ENCODE data around the gene KCNJ15. TPM values are rescaled to one million over a fixed set of nuclear protein-coding genes. Genes with fewer than 3 reads are reported as not detected.

KCNJ15 gene
- total RNA-seq, 1 experiment from 2014 or later, result not detected

- CTCF ChIA-PET, result no interaction called here
- no peaks in the 10 kb centered on the region for H3K36me3 Mint-ChIP-seq (ENCODE audit: insufficient read depth, unreplicated experiment)
- Histone ChIP-seq H3K9me3 (no peaks in the 10 kb centered on the region), H3K4me3 (ENCODE audit: low read depth, low read length) (no peak overlapping the region), H3K4me1 (no peaks in the 10 kb centered on the region), H3K36me3 (ENCODE audit: control insufficient read depth, insufficient read depth, low read length) (no peaks in the 10 kb centered on the region), H3K27me3 (replicated peaks; ENCODE audit: control insufficient read depth, insufficient read depth, low read length) (no peaks in the 10 kb centered on the region)
- intact Hi-C loops (cut with micrococcal nuclease; ENCODE audit: unreplicated experiment), result no loop called here
- peaks cover 14% of the 10 kb centered on the region for H3K27me3 Mint-ChIP-seq (ENCODE audit: insufficient read depth, unreplicated experiment)
- POLR2A ChIA-PET, result no interaction called here
- H3K9me3 Mint-ChIP-seq (ENCODE audit: unreplicated experiment), result peaks cover 8% of the 10 kb centered on the region
- BruUV-seq (replicated peaks), result no TSS peak
- no peaks in the 10 kb centered on the region for H3K4me1 Mint-ChIP-seq (ENCODE audit: low read depth, unreplicated experiment)
- H3K27ac Mint-ChIP-seq (ENCODE audit: unreplicated experiment), result no peak overlapping the region
- no peak overlapping the region for H3K4me3 Mint-ChIP-seq (ENCODE audit: unreplicated experiment)
- DNase-seq, result no peak
- TF ChIP-seq CTCF (IDR thresholded peaks at IDR 0.05; ENCODE audit: insufficient read depth in 1 of 2, low read depth in 1 of 2, low read length in 1 of 2, severe bottlenecking in 1 of 2, unreplicated experiment in 1 of 2), result no peak
These were observed 43.4 kb downstream of the KCNJ15 start for GRCh38 chr21:38300141-38300578.

GRCh38 chr21:38301321-38302214 is 44.8 kb downstream of the KCNJ15 start:
- Histone ChIP-seq H3K4me1 (no peaks in the 10 kb centered on the region), H3K4me3 (ENCODE audit: low read depth, low read length) (no peak overlapping the region), H3K36me3 (ENCODE audit: control insufficient read depth, insufficient read depth, low read length) (no peaks in the 10 kb centered on the region), H3K9me3 (no peaks in the 10 kb centered on the region), H3K27me3 (replicated peaks; ENCODE audit: control insufficient read depth, insufficient read depth, low read length) (no peaks in the 10 kb centered on the region)
- no peaks in the 10 kb centered on the region for H3K9me3 Mint-ChIP-seq (ENCODE audit: unreplicated experiment)
- H3K27me3 Mint-ChIP-seq (ENCODE audit: insufficient read depth, unreplicated experiment), result peaks cover 12% of the 10 kb centered on the region
- ChIA-PET POLR2A (no interaction called here), CTCF (interaction anchor here (0.6 kb wide), 1 partner anchor 53 kb away, joined by 3 read pairs; no protein-coding TSS in a partner anchor)
- H3K27ac Mint-ChIP-seq (ENCODE audit: unreplicated experiment), result no peak overlapping the region
- intact Hi-C loops (cut with micrococcal nuclease; ENCODE audit: unreplicated experiment), result no loop called here
- BruUV-seq (replicated peaks), result no TSS peak
- no peak overlapping the region for H3K4me3 Mint-ChIP-seq (ENCODE audit: unreplicated experiment)
- H3K36me3 Mint-ChIP-seq (ENCODE audit: insufficient read depth, unreplicated experiment), result no peaks in the 10 kb centered on the region
- no peaks in the 10 kb centered on the region for H3K4me1 Mint-ChIP-seq (ENCODE audit: low read depth, unreplicated experiment)
- no peak for TF ChIP-seq CTCF (IDR thresholded peaks at IDR 0.05; ENCODE audit: insufficient read depth in 1 of 2, low read depth in 1 of 2, low read length in 1 of 2, severe bottlenecking in 1 of 2, unreplicated experiment in 1 of 2)
- no peak for DNase-seq

GRCh38 chr21:38303300-38303699 is 46.5 kb downstream of the KCNJ15 start:
- no TSS peak for BruUV-seq (replicated peaks)
- peaks cover 16% of the 10 kb centered on the region for H3K27me3 Mint-ChIP-seq (ENCODE audit: insufficient read depth, unreplicated experiment)
- H3K27me3 ChIP-seq (replicated peaks; ENCODE audit: control insufficient read depth, insufficient read depth, low read length), result no peaks in the 10 kb centered on the region
- no peak overlapping the region for H3K27ac Mint-ChIP-seq (ENCODE audit: unreplicated experiment)
- DNase-seq, result no peak
- no peak for TF ChIP-seq CTCF (IDR thresholded peaks at IDR 0.05; ENCODE audit: insufficient read depth in 1 of 2, low read depth in 1 of 2, low read length in 1 of 2, severe bottlenecking in 1 of 2, unreplicated experiment in 1 of 2)
- H3K4me1 Mint-ChIP-seq (ENCODE audit: low read depth, unreplicated experiment), result no peaks in the 10 kb centered on the region
- H3K4me1 ChIP-seq, result no peaks in the 10 kb centered on the region
- no peaks in the 10 kb centered on the region for H3K9me3 Mint-ChIP-seq (ENCODE audit: unreplicated experiment)
- H3K36me3 ChIP-seq (ENCODE audit: control insufficient read depth, insufficient read depth, low read length), result no peaks in the 10 kb centered on the region
- H3K4me3 ChIP-seq (ENCODE audit: low read depth, low read length), result no peak overlapping the region
- intact Hi-C loops (cut with micrococcal nuclease; ENCODE audit: unreplicated experiment), result no loop called here
- H3K4me3 Mint-ChIP-seq (ENCODE audit: unreplicated experiment), result no peak overlapping the region
- ChIA-PET CTCF (no interaction called here), POLR2A (no interaction called here)
- no peaks in the 10 kb centered on the region for H3K36me3 Mint-ChIP-seq (ENCODE audit: insufficient read depth, unreplicated experiment)
- no peaks in the 10 kb centered on the region for H3K9me3 ChIP-seq
